HG02852 (cell line): ENCODE data around the gene RGPD4.
"Not testable (repeated sequence)": the region's sequence is repeated elsewhere in the genome, so short reads cannot be mapped to it uniquely, and the experiment has no call there.

Experiments
- ATAC-seq: cut with Tn5 transposase; IDR thresholded peaks from one replicate; pipeline ENCODE4 v1.9.1; 2021; ENCODE audit warnings: mild to moderate bottlenecking, moderate library complexity; ENCODE audit not compliant: unreplicated experiment

RGPD4 gene

GRCh38 chr2:107826749-107827148 lies at the start of gene RGPD4:
Gene RGPD4 (plus strand): TSS chr2:107826892. CDS start chr2:107827014, 122 bp downstream.
- not testable (repeated sequence) for ATAC-seq

GRCh38 chr2:107777974-107778373 lies 48.7 kb upstream of the RGPD4 start:
- no peak for ATAC-seq

- no peak for ATAC-seq
Observed at GRCh38 chr2:107785756-107786155, 40.9 kb upstream of the RGPD4 start.

GRCh38 chr2:107790837-107791236 lies 35.9 kb upstream of the RGPD4 start:
- ATAC-seq = no peak

- no peak for ATAC-seq
Observed at GRCh38 chr2:107801498-107801897, 25.2 kb upstream of the RGPD4 start.

GRCh38 chr2:107804608-107805498 lies 21.8 kb upstream of the RGPD4 start:
- no peak for ATAC-seq

GRCh38 chr2:107806901-107807300 lies 19.8 kb upstream of the RGPD4 start:
- no peak for ATAC-seq

- no peak for ATAC-seq
Observed at GRCh38 chr2:107807988-107808387, 18.7 kb upstream of the RGPD4 start.

- no peak for ATAC-seq
Observed at GRCh38 chr2:107808959-107809358, 17.7 kb upstream of the RGPD4 start.

- no peak for ATAC-seq
Observed at GRCh38 chr2:107809835-107810234, 16.9 kb upstream of the RGPD4 start.

- ATAC-seq = no peak
Observed at GRCh38 chr2:107810734-107811133, 16.0 kb upstream of the RGPD4 start.

GRCh38 chr2:107811411-107811810 lies 15.3 kb upstream of the RGPD4 start:
- no peak for ATAC-seq

GRCh38 chr2:107812006-107812405 lies 14.7 kb upstream of the RGPD4 start:
- no peak for ATAC-seq

- no peak for ATAC-seq
Observed at GRCh38 chr2:107817378-107817777, 9.3 kb upstream of the RGPD4 start.

GRCh38 chr2:107822302-107822701 lies 4.4 kb upstream of the RGPD4 start:
- no peak for ATAC-seq

GRCh38 chr2:107824451-107825205 lies 2.1 kb upstream of the RGPD4 start:
- no peak for ATAC-seq

- ATAC-seq = no peak
Observed at GRCh38 chr2:107825206-107825563, 1.5 kb upstream of the RGPD4 start.

GRCh38 chr2:107829514-107829913 lies 2.8 kb downstream of the RGPD4 start:
- ATAC-seq = not testable (repeated sequence)

- not testable (repeated sequence) for ATAC-seq
Observed at GRCh38 chr2:107833152-107833551, 6.5 kb downstream of the RGPD4 start.

GRCh38 chr2:107833618-107834017 lies 6.9 kb downstream of the RGPD4 start:
- ATAC-seq = not testable (repeated sequence)

GRCh38 chr2:107916121-107916520 lies 89.4 kb downstream of the RGPD4 start:
- ATAC-seq = not testable (repeated sequence)
